CD4-positive, alpha-beta T cell (primary cell): ENCODE data around the gene SPATA24. TPM values are rescaled to one million over a fixed set of nuclear protein-coding genes. Genes with fewer than 3 reads are reported as not detected.

ENCODE experiments used
- ATAC-seq: fragments of 200-7000 bp; cut with Tn5 transposase; one replicate; pipeline ENCODE4 v1.10.0; 2022; ENCODE audit warnings: mild to moderate bottlenecking; ENCODE audit not compliant: poor library complexity
- CTCF ChIA-PET: fragments of 350-600 bp; sonication (Branson Sonifier 250); formaldehyde crosslinking; loops from one replicate; lab custom pipeline; 2021; ENCODE audit warnings: antibody characterized with exemption, inconsistent platforms; lab: Charles Lee
- POLR2A ChIA-PET: fragments of 350-600 bp; sonication (Branson Sonifier 250); formaldehyde crosslinking; loops from one replicate; lab custom pipeline; 2021; ENCODE audit warnings: antibody characterized with exemption, inconsistent platforms; lab: Charles Lee
- DNase-seq, 14 experiments: peaks; one replicate each; pipeline ENCODE4 v3.0.0-alpha.2; 2013 to 2020; ENCODE audit warnings: mixed read lengths in 2 of 14
- H3K27ac ChIP-seq, 2 donors: one replicate each; pipeline versions ENCODE4 v1.5.1 to v1.7.0; 2013; ENCODE audit warnings: low read length in 2 of 2, low read depth in 1 of 2, mild to moderate bottlenecking in 1 of 2
- H3K27me3 ChIP-seq, 2 experiments: 1 replicate in 1 of 2; 2 replicates in 1 of 2; pipeline versions ENCODE4 v1.6.1 to v1.7.0; 2013; ENCODE audit warnings: low read length in 2 of 2, control low read depth in 1 of 2, mild to moderate bottlenecking in 1 of 2, moderate library complexity in 1 of 2; ENCODE audit not compliant: insufficient read depth in 2 of 2, control insufficient read depth in 1 of 2
- H3K36me3 ChIP-seq: one replicate; pipeline ENCODE4 v1.6.1; 2013; ENCODE audit warnings: low read length, control low read depth; ENCODE audit not compliant: insufficient read depth
- H3K4me1 ChIP-seq: one replicate; pipeline ENCODE4 v1.6.1; 2013; ENCODE audit warnings: low read length, control low read depth; ENCODE audit not compliant: insufficient read depth
- H3K4me3 ChIP-seq: one replicate; pipeline ENCODE4 v1.5.1; 2013; ENCODE audit warnings: mild to moderate bottlenecking, low read length, moderate library complexity
- H3K9me3 ChIP-seq, 2 experiments: 1 replicate in 1 of 2; 2 replicates in 1 of 2; pipeline versions ENCODE4 v1.6.1 to v1.7.0; 2013; ENCODE audit warnings: low read length in 2 of 2, mild to moderate bottlenecking in 2 of 2, control low read depth in 1 of 2, moderate library complexity in 1 of 2; ENCODE audit not compliant: control insufficient read depth in 1 of 2, insufficient read depth in 1 of 2
- H3K27ac Mint-ChIP-seq: one replicate; pipeline ENCODE4 v1.8.0; 2020; ENCODE audit warnings: mixed read lengths
- H3K27me3 Mint-ChIP-seq: one replicate; pipeline ENCODE4 v1.8.0; 2021; ENCODE audit warnings: mixed read lengths
- H3K36me3 Mint-ChIP-seq: one replicate; pipeline ENCODE4 v1.8.0; 2021; ENCODE audit warnings: low read depth, mixed read lengths
- H3K4me1 Mint-ChIP-seq: one replicate; pipeline ENCODE4 v1.8.0; 2021; ENCODE audit warnings: low read depth, mixed read lengths
- H3K4me3 Mint-ChIP-seq: one replicate; pipeline ENCODE4 v1.8.0; 2020; ENCODE audit warnings: mild to moderate bottlenecking, mixed read lengths
- H3K9me3 Mint-ChIP-seq: one replicate; pipeline ENCODE4 v1.8.0; 2020; ENCODE audit warnings: mixed read lengths
- intact Hi-C, 2 experiments: fragments of 100-400 bp; cut with DNase I in 1 of 2; cut with micrococcal nuclease in 1 of 2; formaldehyde crosslinking; loops; one replicate each; pipeline versions ENCODE4 v1.15.1 to v1.9.0; 2023 to 2025; cut with DNase I, micrococcal nuclease
- total RNA-seq, 174 experiments: library from RNA in 2 of 174; stranded (reverse) in 2 of 174; gene quantifications; one replicate each; pipeline ENCODE4 v1.2.3 and lab custom pipeline; 2021 to 2026
- TF ChIP-seq, protein P1 (sequence below): fragments of 200-600 bp; IDR thresholded peaks from one replicate; pipeline ENCODE4 v1.8.0; 2022; ENCODE audit warnings: antibody characterized with exemption, mild to moderate bottlenecking

Gene SPATA24
- total RNA-seq, 2 experiments from 2014 or later: 3.0 to 3.9 TPM

GRCh38 chr5:139383993-139384590, 19.8 kb downstream of the SPATA24 start:
- no peak for DNase-seq
- Mint-ChIP-seq H3K27me3 (no peaks in the 10 kb centered on the region), H3K36me3 (no peaks in the 10 kb centered on the region), H3K4me3 (peak overlapping the region; percentile 38), H3K9me3 (no peaks in the 10 kb centered on the region), H3K4me1 (peaks cover 28% of the 10 kb centered on the region), H3K27ac (peak overlapping the region; percentile 85)
- H3K4me1 ChIP-seq: peaks cover 31% of the 10 kb centered on the region
- TF ChIP-seq, protein P1, sequence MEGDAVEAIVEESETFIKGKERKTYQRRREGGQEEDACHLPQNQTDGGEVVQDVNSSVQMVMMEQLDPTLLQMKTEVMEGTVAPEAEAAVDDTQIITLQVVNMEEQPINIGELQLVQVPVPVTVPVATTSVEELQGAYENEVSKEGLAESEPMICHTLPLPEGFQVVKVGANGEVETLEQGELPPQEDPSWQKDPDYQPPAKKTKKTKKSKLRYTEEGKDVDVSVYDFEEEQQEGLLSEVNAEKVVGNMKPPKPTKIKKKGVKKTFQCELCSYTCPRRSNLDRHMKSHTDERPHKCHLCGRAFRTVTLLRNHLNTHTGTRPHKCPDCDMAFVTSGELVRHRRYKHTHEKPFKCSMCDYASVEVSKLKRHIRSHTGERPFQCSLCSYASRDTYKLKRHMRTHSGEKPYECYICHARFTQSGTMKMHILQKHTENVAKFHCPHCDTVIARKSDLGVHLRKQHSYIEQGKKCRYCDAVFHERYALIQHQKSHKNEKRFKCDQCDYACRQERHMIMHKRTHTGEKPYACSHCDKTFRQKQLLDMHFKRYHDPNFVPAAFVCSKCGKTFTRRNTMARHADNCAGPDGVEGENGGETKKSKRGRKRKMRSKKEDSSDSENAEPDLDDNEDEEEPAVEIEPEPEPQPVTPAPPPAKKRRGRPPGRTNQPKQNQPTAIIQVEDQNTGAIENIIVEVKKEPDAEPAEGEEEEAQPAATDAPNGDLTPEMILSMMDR: no peak
- H3K36me3 ChIP-seq: no peaks in the 10 kb centered on the region
- POLR2A ChIA-PET: interaction anchor here (1.6 kb wide), 1 partner anchor 90 kb away, joined by 6 read pairs; no protein-coding TSS in a partner anchor
- H3K27ac ChIP-seq: peak overlapping the region in 1 of 2 donors; percentile 71
- CTCF ChIA-PET: no interaction called here
- no peaks in the 10 kb centered on the region for H3K9me3 ChIP-seq
- H3K4me3 ChIP-seq: no peak overlapping the region
- no peak for ATAC-seq
- intact Hi-C loops: no loop called here
- H3K27me3 ChIP-seq: no peaks in the 10 kb centered on the region

GRCh38 chr5:139383275-139383992, 20.5 kb downstream of the SPATA24 start, which contains the start of gene SLC23A1:
Gene SLC23A1, minus strand, starts transcription at chr5:139383297. Its CDS starts 44 bp downstream, at chr5:139383253.
- H3K27ac Mint-ChIP-seq: peak within 1 kb of the TSS; percentile 27
- Histone ChIP-seq H3K27me3 (no peaks in the 10 kb centered on the region), H3K27ac (peak within 1 kb of the TSS in 1 of 2 donors; percentile 71), H3K36me3 (no peaks in the 10 kb centered on the region), H3K4me1 (peaks cover 25% of the 10 kb centered on the region), H3K9me3 (no peaks in the 10 kb centered on the region), H3K4me3 (no peak within 1 kb of the TSS)
- H3K36me3 Mint-ChIP-seq: no peaks in the 10 kb centered on the region
- peaks cover 27% of the 10 kb centered on the region for H3K4me1 Mint-ChIP-seq
- ATAC-seq: no peak
- ChIA-PET CTCF (no interaction called here), POLR2A (no interaction called here)
- H3K27me3 Mint-ChIP-seq: no peaks in the 10 kb centered on the region
- no peak for DNase-seq
- intact Hi-C loops: no loop called here
- H3K4me3 Mint-ChIP-seq: peak within 1 kb of the TSS; percentile 38
- no peaks in the 10 kb centered on the region for H3K9me3 Mint-ChIP-seq
- TF ChIP-seq, protein P1: no peak

DNA sequence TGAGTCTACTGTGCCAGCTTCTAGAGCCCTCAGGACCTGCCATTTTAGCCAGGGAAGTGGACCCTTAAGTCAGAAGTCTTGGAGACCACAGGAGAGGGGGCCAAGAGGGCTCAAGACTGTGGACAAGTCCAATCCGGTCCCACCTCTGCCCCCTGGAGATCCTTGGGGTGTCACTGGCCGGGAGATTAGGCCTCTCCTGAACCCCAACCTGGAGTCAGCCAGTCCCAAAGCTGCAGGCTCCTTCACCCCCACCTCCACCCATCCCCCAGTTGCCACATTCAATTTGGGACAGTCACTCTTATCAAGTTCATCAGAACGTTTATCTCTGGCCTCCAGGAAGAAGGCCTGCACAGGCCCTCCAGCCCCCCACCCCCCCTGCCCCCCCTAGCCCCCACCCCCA, 21.1 kb downstream of the SPATA24 start:
- H3K4me1 ChIP-seq: peaks cover 23% of the 10 kb centered on the region
- CTCF ChIA-PET: no interaction called here
- no peak overlapping the region for H3K4me3 ChIP-seq
- H3K27ac ChIP-seq: no peak overlapping the region
- Mint-ChIP-seq H3K4me3 (no peak overlapping the region), H3K9me3 (no peaks in the 10 kb centered on the region), H3K4me1 (peaks cover 27% of the 10 kb centered on the region), H3K27ac (no peak overlapping the region), H3K27me3 (no peaks in the 10 kb centered on the region), H3K36me3 (no peaks in the 10 kb centered on the region)
- intact Hi-C loops: no loop called here
- DNase-seq (peak in 1 of 14 experiments; percentile 30), ATAC-seq (no peak)
- TF ChIP-seq, protein P1: no peak
- POLR2A ChIA-PET: no interaction called here
- H3K9me3 ChIP-seq: peaks cover 0 to 4% of the 10 kb centered on the region in 2 experiments
- no peaks in the 10 kb centered on the region for H3K36me3 ChIP-seq
- no peaks in the 10 kb centered on the region for H3K27me3 ChIP-seq
